Heart left ventricle (tissue), 13 donors: ENCODE data around the gene MFGE8.

Experiments
- CTCF ChIP-seq, 12 donors: fragments of 200-600 bp; sonication (generic) in 4 of 12; IDR thresholded peaks; one replicate each; pipeline versions ENCODE4 v1.5.0 to v1.8.0; 2018 to 2022; ENCODE audit warnings: antibody characterized with exemption in 12 of 12, mild to moderate bottlenecking in 5 of 12
- POLR2A ChIP-seq, 2 donors: fragments of 450-650 bp; IDR thresholded peaks; one replicate each; pipeline ENCODE4 v1.6.1; 2017; ENCODE audit warnings: antibody characterized with exemption in 2 of 2, mild to moderate bottlenecking in 2 of 2, moderate library complexity in 2 of 2
- donor health status: ischemic (EF 13 %, LVEDD 7.1; RV severe dilation, severe dysfunction).
- donor health status: DM: no; HTN: yes; CAD: no.
- donor health status: DM: no; HTN: no; CAD: no.
- donor health status: ischemic (EF 25% LVEDD 6.9; RV normal size, moderate dysfunction).
- donor health status: ischemic (EF 25% LVEDD 5.7; RV mildly dilated, moderate dysfunction).
- donor health status: ischemic (EF 35%, LVEDD 5.7; RV mildly dilated, moderate dysfunction).
- donor health status: nonischemic (EF 11% LVEDD 7.7; RV severe dilation, severe dysfunction).
- donor health status: DM: yes; HTN: yes; CAD: no.
- donor health status: PGD.
- donor health status: ischemic (EF 29% LVEDD 5.4; RV normal size, mild dysfunction).
- donor health status: nonischemic (EF 23%, LVEDD 6.1; RV moderate dilation, normal function).

DNA sequence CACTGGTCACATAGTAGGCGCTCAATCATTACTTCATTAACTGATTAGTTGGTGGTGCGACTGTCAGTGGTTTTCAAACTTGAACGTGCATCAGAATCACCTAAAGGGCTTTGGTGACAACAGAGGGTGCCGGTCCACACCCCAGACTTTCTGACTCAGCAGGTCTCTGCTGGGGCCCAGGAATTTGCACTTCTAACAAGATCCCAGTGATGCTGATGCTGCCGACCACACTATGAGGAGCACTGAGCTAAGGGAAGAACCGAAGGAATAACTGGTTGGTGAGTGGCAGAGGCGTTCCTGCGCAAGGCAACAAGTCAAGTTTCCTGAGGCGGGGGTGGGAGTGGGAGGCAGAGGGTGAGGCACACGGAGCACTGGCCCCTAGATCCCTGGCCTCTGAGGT is 36.6 kb downstream of the MFGE8 start:
- no peak for TF ChIP-seq CTCF (IDR thresholded peaks at IDR 0.05)
- TF ChIP-seq POLR2A (IDR thresholded peaks at IDR 0.05) = no peak
